NCI-H1092 treated with DMSO at 0.1 percent for 48 hours (cell line): Measurements from ENCODE around the gene NSRP1.
"Not testable (repeated sequence)": the region's sequence is repeated elsewhere in the genome, so short reads cannot be mapped to it uniquely, and the experiment has no call there.

Experiments
- DNase-seq: peaks from one replicate; lab custom pipeline; 2025; lab: John Stamatoyannopoulos, UW

Gene NSRP1

DNA sequence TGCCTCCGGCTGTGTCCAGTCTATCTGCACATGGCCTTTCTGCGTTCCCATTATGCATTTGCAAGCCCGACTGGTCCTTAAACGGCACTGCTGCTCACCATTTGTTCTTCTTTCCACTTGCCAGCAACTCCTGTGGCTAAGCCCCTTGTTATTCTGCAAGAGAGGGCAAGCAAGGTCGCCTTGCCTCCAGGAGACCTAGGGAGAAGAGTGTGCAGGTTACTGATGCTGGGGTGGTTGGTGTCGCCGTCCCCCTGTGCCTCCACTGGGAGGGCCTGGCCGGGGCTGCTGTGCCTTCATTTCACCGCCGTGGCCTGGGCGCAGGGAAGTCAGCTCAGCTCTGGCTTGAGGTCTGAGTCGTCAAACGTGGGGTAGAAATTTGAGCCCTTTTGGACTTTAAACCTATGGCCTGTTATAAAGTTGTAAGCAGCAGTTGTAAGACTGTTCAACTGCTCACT is 106.1 kb downstream of the NSRP1 start:
- DNase-seq, result no peak

GRCh38 chr17:30224419-30224960 is 107.9 kb downstream of the NSRP1 start:
- DNase-seq, result no peak

GRCh38 chr17:30225112-30225511 is 108.5 kb downstream of the NSRP1 start:
- DNase-seq, result no peak

- DNase-seq, result no peak
Measured at GRCh38 chr17:30225919-30226553, 109.4 kb downstream of the NSRP1 start.

GRCh38 chr17:30226878-30227277 is 110.3 kb downstream of the NSRP1 start:
- no peak for DNase-seq

DNA sequence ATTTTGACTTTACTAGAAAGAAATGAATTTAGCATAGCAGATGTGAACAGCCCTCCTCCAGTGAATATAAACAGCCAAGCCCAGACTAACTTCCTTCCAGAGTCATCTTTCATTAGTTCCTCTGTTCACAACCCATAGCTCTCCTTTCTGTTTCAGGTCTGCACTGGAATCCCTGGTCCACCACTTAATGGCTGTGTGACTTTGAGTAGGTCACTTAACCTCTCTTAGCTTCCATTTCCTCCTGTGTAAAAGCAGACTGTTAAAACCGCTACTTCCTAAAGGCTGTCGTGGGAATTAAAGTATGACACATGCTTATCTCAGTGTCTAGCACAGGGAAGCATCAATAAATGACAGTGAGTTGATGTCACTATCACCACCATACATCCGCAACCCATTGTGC is 111.4 kb downstream of the NSRP1 start:
- no peak for DNase-seq

- DNase-seq, result no peak
Measured at GRCh38 chr17:30229012-30229411, 112.4 kb downstream of the NSRP1 start.

- not testable (repeated sequence) for DNase-seq
Measured at GRCh38 chr17:30230009-30230408, 113.4 kb downstream of the NSRP1 start.

DNA sequence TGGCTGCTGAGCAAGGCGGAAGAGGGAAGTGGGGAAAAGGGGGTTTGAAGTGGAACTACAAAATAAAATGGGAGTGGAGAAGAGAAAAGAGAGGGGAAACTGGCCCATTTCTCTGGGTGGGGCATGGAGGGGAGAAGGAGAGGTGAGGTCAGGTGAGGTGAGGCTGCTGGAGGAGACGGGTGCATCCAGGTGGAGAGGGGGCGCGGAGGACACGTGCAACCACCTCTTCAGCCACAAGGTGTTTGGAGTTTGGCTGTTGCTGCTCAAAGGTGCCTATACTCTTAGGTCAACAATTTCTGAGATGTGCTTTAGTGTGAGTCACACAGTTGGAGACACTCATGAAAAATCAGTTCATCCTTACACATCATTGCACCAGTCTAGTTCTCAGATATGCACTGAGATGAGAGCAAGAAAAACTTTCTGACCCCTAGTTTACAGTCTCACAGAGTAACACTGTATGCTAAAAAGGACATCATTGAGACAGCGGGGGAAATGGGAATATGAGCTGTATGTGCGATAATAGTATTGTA is 114.0 kb downstream of the NSRP1 start:
- DNase-seq, result no peak

- no peak for DNase-seq
Measured at GRCh38 chr17:30232015-30232823, 115.6 kb downstream of the NSRP1 start.

DNA sequence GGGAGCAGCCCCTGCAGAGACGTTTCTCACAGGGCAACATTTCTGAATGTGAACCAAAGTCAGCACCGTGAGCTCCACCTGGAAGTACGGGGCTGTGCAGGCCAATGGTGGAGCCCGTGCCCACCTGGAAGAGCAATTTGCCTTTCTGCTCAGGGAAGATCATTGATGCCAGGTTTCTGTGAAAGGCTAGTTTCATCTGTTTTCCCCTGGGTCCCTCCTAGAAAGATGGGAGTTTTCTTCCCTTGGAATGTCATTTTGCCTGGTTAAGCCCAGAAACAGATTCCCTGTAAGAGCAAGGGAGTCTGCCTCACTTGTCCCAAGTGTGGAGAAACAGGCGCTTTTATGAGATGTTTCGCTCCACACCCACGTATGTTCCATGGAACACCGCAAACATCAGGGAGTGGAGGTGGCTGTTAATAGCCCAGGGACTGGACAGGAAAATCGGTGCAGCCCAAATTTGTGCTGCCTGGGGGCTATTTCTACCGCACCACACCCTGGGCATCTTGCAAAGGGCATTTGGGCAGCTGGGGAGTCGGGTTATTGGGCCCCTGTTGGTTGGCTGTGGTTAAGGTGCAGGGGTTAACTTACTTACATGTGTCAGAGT is 116.3 kb downstream of the NSRP1 start:
- no peak for DNase-seq

- no peak for DNase-seq
Measured at GRCh38 chr17:30234296-30234695, 117.7 kb downstream of the NSRP1 start.

GRCh38 chr17:30234964-30235363 is 118.3 kb downstream of the NSRP1 start:
- DNase-seq, result no peak

GRCh38 chr17:30235386-30236296 is 119.0 kb downstream of the NSRP1 start, which contains the start of gene SLC6A4:
SLC6A4 (minus strand) TSS chr17:30235697; CDS start chr17:30221958, 13,739 bp downstream.
- no peak for DNase-seq
